ENCODE results near the gene METTL9. TPM values are rescaled to one million over a fixed set of nuclear protein-coding genes. Genes with fewer than 3 reads are reported as not detected.
A peak's percentile ranks its signal among the peaks of the same experiment; 100 is the strongest.
"Not testable (repeated sequence)": the region's sequence is repeated elsewhere in the genome, so short reads cannot be mapped to it uniquely, and the experiment has no call there.

The METTL9 gene
- total and polyA plus RNA-seq, 9 of the 15 experiments (the other 6 are each of a cell fraction or from before 2014, with no cell fraction given), result 12.2 to 107 (median 79.1) TPM

DNA sequence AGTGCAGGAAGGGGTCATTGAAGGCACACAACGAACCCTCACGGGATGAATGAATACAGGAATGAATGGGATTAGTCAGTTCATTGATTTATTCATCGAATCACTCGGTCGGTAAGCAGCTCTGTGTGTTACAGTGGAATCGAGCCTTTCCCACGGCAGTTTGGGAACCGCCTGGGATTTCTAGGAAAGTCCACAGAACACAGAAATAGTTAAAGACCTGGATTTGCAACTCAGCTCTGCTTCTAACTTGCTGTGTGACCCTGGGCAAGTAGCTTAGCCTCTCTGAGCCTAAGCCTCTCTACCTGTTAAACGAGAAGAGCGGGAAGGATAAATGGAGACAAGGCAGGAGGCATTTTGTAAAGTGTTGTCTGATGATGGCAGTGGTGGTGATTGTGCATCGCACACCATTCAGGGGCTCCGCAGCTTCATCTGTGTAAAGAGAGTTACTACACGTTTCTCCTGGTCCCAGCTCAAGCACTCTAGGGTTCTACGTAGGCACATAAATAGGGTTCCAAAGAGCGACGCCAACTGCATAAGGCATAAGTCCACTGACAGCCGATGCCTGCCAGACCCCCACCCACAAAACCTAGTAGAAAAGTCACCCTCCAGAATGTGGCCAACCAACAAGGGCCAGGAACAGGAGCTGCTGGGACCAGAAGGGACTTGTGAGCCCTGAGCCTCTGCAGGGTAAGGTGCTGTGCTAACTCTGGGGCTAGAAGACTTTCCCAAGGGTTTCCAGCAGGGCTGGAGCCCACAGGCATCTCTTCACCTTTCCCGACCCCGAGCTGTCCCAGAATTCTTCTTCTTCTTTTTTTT is 45.7 kb upstream of the METTL9 start:
- H4K20me1 ChIP-seq (replicated peaks; ENCODE audit: control insufficient read depth, insufficient read depth, low read length); H3K27ac ChIP-seq (ENCODE audit: extremely low read depth, low read depth, low read length); ATAC-seq; BruUV-seq (replicated peaks); H3K4me3 ChIP-seq; H3K9me3 ChIP-seq (replicated peaks; ENCODE audit: control insufficient read depth, insufficient read depth, low read depth, low read length); H3K9me1 ChIP-seq (ENCODE audit: control insufficient read depth, insufficient read depth, low read length); H3K9ac ChIP-seq (ENCODE audit: insufficient read depth in 1 of 2, low read depth in 2 of 2, low read length in 2 of 2); FAIRE-seq; POLR2A ChIA-PET; H3K79me2 ChIP-seq (ENCODE audit: control insufficient read depth, insufficient read depth, low read length); H2AFZ ChIP-seq (ENCODE audit: low read depth, low read length); H3K4me2 ChIP-seq (ENCODE audit: insufficient read depth, low read length); H3K36me3 ChIP-seq (ENCODE audit: control insufficient read depth, insufficient read depth, low read length): not testable (repeated sequence)
- in situ Hi-C loops (cut with MboI) (loop anchor here (25.0 kb wide), 1 partner anchor 241 kb away; no protein-coding TSS in a partner anchor), intact Hi-C loops (cut with micrococcal nuclease) (loop anchor here (5.0 to 10.0 kb wide), 2 partner anchors 251 to 399 kb away; partner anchors contain the start of genes DNAH3 and LDAF1)
- H3K4me1 ChIP-seq (replicated peaks in 1 of 2; ENCODE audit: control insufficient read depth in 2 of 2, insufficient read depth in 2 of 2, low read length in 2 of 2), result peaks cover 0 to 27% of the 10 kb centered on the region in 2 experiments; a peak in 4 of 5 replicates
- 56% methylated on average over 19 of the region's 19 CpGs for WGBS (ENCODE audit: insufficient coverage, low coverage, missing lambda C conversion rate)
- peaks cover 3 to 14% of the 10 kb centered on the region in 2 experiments; a peak in 1 of 5 replicates for H3K27me3 ChIP-seq (ENCODE audit: control insufficient read depth in 2 of 2, insufficient read depth in 2 of 2, low read length in 2 of 2)
- peak; percentile 35 for TF ChIP-seq BRD9 (IDR thresholded peaks at IDR 0.05; ENCODE audit: low read depth, partially characterized antibody)
- TF ChIP-seq HDAC2 (IDR thresholded peaks at IDR 0.05), result peak; percentile 79; the same call in 1 of the 2 replicates
- TF ChIP-seq KDM1A (IDR thresholded peaks at IDR 0.05), result peak; percentile 62 to 84
- TF ChIP-seq, protein P1, sequence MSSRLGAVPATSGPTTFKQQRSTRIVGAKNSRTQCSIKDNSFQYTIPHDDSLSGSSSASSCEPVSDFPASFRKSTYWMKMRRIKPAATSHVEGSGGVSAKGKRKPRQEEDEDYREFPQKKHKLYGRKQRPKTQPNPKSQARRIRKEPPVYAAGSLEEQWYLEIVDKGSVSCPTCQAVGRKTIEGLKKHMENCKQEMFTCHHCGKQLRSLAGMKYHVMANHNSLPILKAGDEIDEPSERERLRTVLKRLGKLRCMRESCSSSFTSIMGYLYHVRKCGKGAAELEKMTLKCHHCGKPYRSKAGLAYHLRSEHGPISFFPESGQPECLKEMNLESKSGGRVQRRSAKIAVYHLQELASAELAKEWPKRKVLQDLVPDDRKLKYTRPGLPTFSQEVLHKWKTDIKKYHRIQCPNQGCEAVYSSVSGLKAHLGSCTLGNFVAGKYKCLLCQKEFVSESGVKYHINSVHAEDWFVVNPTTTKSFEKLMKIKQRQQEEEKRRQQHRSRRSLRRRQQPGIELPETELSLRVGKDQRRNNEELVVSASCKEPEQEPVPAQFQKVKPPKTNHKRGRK (tag; IDR thresholded peaks at IDR 0.05), result 0 out of 2 replicates have a peak, but pooled peaks have one; percentile 20
- peak in 1 of 2 experiments; percentile 32; a peak in 2 of 4 replicates for TF ChIP-seq RCOR1 (IDR thresholded peaks at IDR 0.05; ENCODE audit: borderline replicate concordance in 1 of 2, low read depth in 2 of 2, low read length in 2 of 2)
- peak; percentile 96 for TF ChIP-seq BCOR (IDR thresholded peaks at IDR 0.05)
- TF ChIP-seq ZFP36 (IDR thresholded peaks at IDR 0.05; ENCODE audit: low read depth, low read length, partially characterized antibody), result peak; percentile 80
- peak; percentile 25; the same call in 1 of the 2 replicates for TF ChIP-seq SMARCA5 (IDR thresholded peaks at IDR 0.05)
- TF ChIP-seq ADNP (tag; IDR thresholded peaks at IDR 0.05), result peak; percentile 60; the same call in 1 of the 2 replicates
- peak; percentile 33 for TF ChIP-seq PHF20 (IDR thresholded peaks at IDR 0.05; ENCODE audit: partially characterized antibody)
- peak; percentile 72 for TF ChIP-seq RBM25 (IDR thresholded peaks at IDR 0.05; ENCODE audit: low read depth, low read length, severe bottlenecking)
- peak in 1 of 4 experiments; percentile 4 for DNase-seq (ENCODE audit: extremely low read depth in 1 of 4, low spot score in 3 of 4)
- CTCF ChIA-PET (ENCODE audit: low intra/inter-chr PET ratio), result interaction anchor here (0.7 to 0.9 kb wide), 2 partner anchors 365 to 1508 kb away, joined by 3 read pairs; no protein-coding TSS in a partner anchor

Data from K562 (cell line).